Panc1 (cell line): ENCODE measurements around the gene TUBG2. TPM values are rescaled to one million over a fixed set of nuclear protein-coding genes. Genes with fewer than 3 reads are reported as not detected.

Experiments
- ATAC-seq: fragments of 200-7000 bp; cut with Tn5 transposase; 2 replicates; pipeline ENCODE4 v1.9.1; 2020; ENCODE audit warnings: mild to moderate bottlenecking, moderate library complexity
- BruUV-seq: library from RNA; stranded (reverse); fragments of 400-500 nt; replicated peaks from 2 replicates; lab custom pipeline; 2021; lab: Mats Ljungman, UMichigan
- CTCF ChIA-PET: fragments of 300-600 bp; sonication (Branson Sonifier 250); formaldehyde crosslinking; loops from one replicate; lab custom pipeline; 2022; ENCODE audit warnings: antibody characterized with exemption; lab: Charles Lee
- POLR2A ChIA-PET: fragments of 300-600 bp; sonication (Branson Sonifier 250); formaldehyde crosslinking; loops from one replicate; lab custom pipeline; 2022; ENCODE audit warnings: antibody characterized with exemption; lab: Charles Lee
- DNase-seq: peaks from one replicate; pipeline ENCODE4 v3.0.0-alpha.2; 2010; ENCODE audit warnings: low read depth, low spot score
- H3K27ac ChIP-seq: 2 replicates; pipeline ENCODE4 v1.5.1; 2011; ENCODE audit warnings: mild to moderate bottlenecking, low read length, inconsistent platforms
- H3K27me3 ChIP-seq: fragments of 200-500 bp; sonication (Bioruptor generic); 2 replicates; pipeline ENCODE4 v1.6.0; 2014; ENCODE audit warnings: low read length, inconsistent platforms; ENCODE audit not compliant: control insufficient read depth, insufficient read depth
- H3K36me3 ChIP-seq: fragments of 200-500 bp; sonication (Bioruptor generic); 2 replicates; pipeline ENCODE4 v1.5.1; 2014; ENCODE audit warnings: inconsistent platforms, mild to moderate bottlenecking, low read length, moderate library complexity; ENCODE audit not compliant: control insufficient read depth, insufficient read depth
- H3K4me1 ChIP-seq: 2 replicates; pipeline ENCODE4 v1.5.1; 2011; ENCODE audit warnings: inconsistent platforms, mild to moderate bottlenecking, low read length, moderate library complexity; ENCODE audit not compliant: control insufficient read depth, insufficient read depth
- H3K4me3 ChIP-seq, 2 experiments: 2 replicates each; pipeline ENCODE4 v1.5.1; 2011 to 2012; ENCODE audit warnings: low read depth in 2 of 2, low read length in 2 of 2, mild to moderate bottlenecking in 2 of 2, inconsistent platforms in 1 of 2, moderate library complexity in 1 of 2
- H3K9me3 ChIP-seq: fragments of 200-500 bp; sonication (Bioruptor generic); 2 replicates; pipeline ENCODE4 v1.5.1; 2014; ENCODE audit warnings: low read depth, mild to moderate bottlenecking, inconsistent platforms, low read length, moderate library complexity; ENCODE audit not compliant: control insufficient read depth, insufficient read depth
- CTCF ChIP-seq: fragments of 450-650 bp; IDR thresholded peaks from 2 replicates; pipeline ENCODE4 v1.5.1; 2017; ENCODE audit warnings: mild to moderate bottlenecking
- POLR2AphosphoS5 ChIP-seq: IDR thresholded peaks from 2 replicates; pipeline ENCODE4 v1.6.1; 2012; ENCODE audit warnings: mild to moderate bottlenecking, low read depth, low read length, moderate library complexity
- REST ChIP-seq, 2 experiments: IDR thresholded peaks; 2 replicates each; pipeline ENCODE4 v1.6.1; 2011 to 2012; ENCODE audit warnings: low read depth in 2 of 2, control low read depth in 1 of 2, low read length in 1 of 2, mild to moderate bottlenecking in 1 of 2, moderate library complexity in 1 of 2; ENCODE audit not compliant: insufficient read depth in 1 of 2
- SIN3A ChIP-seq: IDR thresholded peaks from 2 replicates; pipeline ENCODE4 v1.6.1; 2012; ENCODE audit warnings: low read depth, mild to moderate bottlenecking, low read length, moderate library complexity, borderline replicate concordance; ENCODE audit not compliant: insufficient read depth
- TCF7L2 ChIP-seq: IDR thresholded peaks from 2 replicates; pipeline ENCODE4 v1.6.1; 2011; ENCODE audit warnings: mild to moderate bottlenecking, low read depth, low read length, inconsistent platforms
- in situ Hi-C: cut with HindIII; loops from 2 replicates; pipeline ENCODE4 v1.10.0; 2016; ENCODE audit warnings: low sequenced_read_pairs, low pct_unique_long_range_greater_than_20kb
- intact Hi-C: fragments of 100-400 bp; cut with micrococcal nuclease; formaldehyde crosslinking; loops from one replicate; pipeline ENCODE4 v1.10.0; 2022; ENCODE audit not compliant: unreplicated experiment
- total RNA-seq: library from RNA; stranded (reverse); gene quantifications from one replicate; pipeline ENCODE4 v1.2.1, GENCODE V29; 2021; ENCODE audit not compliant: unreplicated experiment

Gene TUBG2
- total RNA-seq, 1 experiment from 2014 or later, result 25.5 TPM

- Histone ChIP-seq H3K4me1 (peaks cover under 1% of the 10 kb centered on the region; the same call in 1 of the 2 replicates), H3K9me3 (no peaks in the 10 kb centered on the region), H3K27me3 (no peaks in the 10 kb centered on the region), H3K27ac (no peak overlapping the region), H3K36me3 (no peaks in the 10 kb centered on the region), H3K4me3 (no peak overlapping the region)
- CTCF ChIA-PET, result no interaction called here
- ATAC-seq (no peak), DNase-seq (no peak)
- intact Hi-C loops, result no loop called here
- POLR2A ChIA-PET, result no interaction called here
- BruUV-seq, result no TSS peak
- TF ChIP-seq CTCF, result no peak
- no peak for TF ChIP-seq TCF7L2
- no peak for TF ChIP-seq SIN3A
- TF ChIP-seq REST (IDR thresholded peaks at IDR 0.05; ENCODE audit: insufficient read depth in 1 of 2, low read depth in 2 of 2, low read length in 1 of 2), result no peak
- no peak for TF ChIP-seq POLR2AphosphoS5
- in situ Hi-C loops, result no loop called here
Measured at GRCh38 chr17:42629411-42630009, 29.6 kb upstream of the TUBG2 start.

- POLR2A ChIA-PET, result interaction anchor here (0.7 kb wide), 1 partner anchor 161 kb away, joined by 23 read pairs; no protein-coding TSS in a partner anchor
- H3K4me1 ChIP-seq, result no peaks in the 10 kb centered on the region
- H3K4me3 ChIP-seq, result no peak overlapping the region
- intact Hi-C loops (no loop called here), in situ Hi-C loops (no loop called here)
- no peaks in the 10 kb centered on the region for H3K36me3 ChIP-seq
- BruUV-seq, result no TSS peak
- no peaks in the 10 kb centered on the region for H3K27me3 ChIP-seq
- DNase-seq (no peak), ATAC-seq (no peak)
- CTCF ChIA-PET, result interaction anchor here (0.6 to 0.7 kb wide), 2 partner anchors 31 to 33 kb away, joined by 3 read pairs; no protein-coding TSS in a partner anchor
- no peaks in the 10 kb centered on the region for H3K9me3 ChIP-seq
- TF ChIP-seq TCF7L2 (no peak), REST (IDR thresholded peaks at IDR 0.05; ENCODE audit: insufficient read depth in 1 of 2, low read depth in 2 of 2, low read length in 1 of 2) (no peak), SIN3A (no peak), CTCF (no peak), POLR2AphosphoS5 (no peak)
- H3K27ac ChIP-seq, result no peak overlapping the region
Measured at GRCh38 chr17:42632949-42633444, 26.1 kb upstream of the TUBG2 start.
